GM12865 (cell line): ENCODE measurements around the gene CCNA2.

Experiments
- DNase-seq: peaks from one replicate; pipeline ENCODE4 v3.0.0; 2010; ENCODE audit warnings: low read depth
- H3K4me3 ChIP-seq: 2 replicates; pipeline ENCODE4 v1.5.1; 2011; ENCODE audit warnings: mild to moderate bottlenecking, low read depth, low read length, control low read depth
- TF ChIP-seq, protein P1 (sequence below): IDR thresholded peaks from 2 replicates; pipeline ENCODE4 v1.5.1; 2011; ENCODE audit warnings: low read length, control low read depth, low read depth, inconsistent platforms; ENCODE audit not compliant: insufficient read depth; ENCODE audit errors: missing control alignments

Gene CCNA2

DNA sequence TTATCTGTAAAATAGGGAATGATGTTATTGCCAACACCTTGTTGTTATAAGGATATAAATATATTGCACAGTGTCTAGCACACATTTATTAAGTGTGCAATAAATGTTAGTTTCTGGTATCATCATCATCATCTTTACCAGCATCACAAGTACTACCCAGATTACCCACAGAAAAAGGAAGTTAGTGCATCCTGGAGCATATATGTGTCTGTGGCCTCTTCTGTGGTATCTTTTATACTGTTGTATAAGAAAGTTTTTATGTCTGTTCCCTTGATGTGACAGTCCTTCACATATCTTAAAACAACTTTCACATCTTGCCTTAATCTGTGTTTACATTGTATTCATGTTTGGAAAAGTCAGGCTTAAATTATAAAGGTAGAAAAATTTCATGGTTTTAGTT is 12.6 kb downstream of the CCNA2 start:
- TF ChIP-seq, protein P1, sequence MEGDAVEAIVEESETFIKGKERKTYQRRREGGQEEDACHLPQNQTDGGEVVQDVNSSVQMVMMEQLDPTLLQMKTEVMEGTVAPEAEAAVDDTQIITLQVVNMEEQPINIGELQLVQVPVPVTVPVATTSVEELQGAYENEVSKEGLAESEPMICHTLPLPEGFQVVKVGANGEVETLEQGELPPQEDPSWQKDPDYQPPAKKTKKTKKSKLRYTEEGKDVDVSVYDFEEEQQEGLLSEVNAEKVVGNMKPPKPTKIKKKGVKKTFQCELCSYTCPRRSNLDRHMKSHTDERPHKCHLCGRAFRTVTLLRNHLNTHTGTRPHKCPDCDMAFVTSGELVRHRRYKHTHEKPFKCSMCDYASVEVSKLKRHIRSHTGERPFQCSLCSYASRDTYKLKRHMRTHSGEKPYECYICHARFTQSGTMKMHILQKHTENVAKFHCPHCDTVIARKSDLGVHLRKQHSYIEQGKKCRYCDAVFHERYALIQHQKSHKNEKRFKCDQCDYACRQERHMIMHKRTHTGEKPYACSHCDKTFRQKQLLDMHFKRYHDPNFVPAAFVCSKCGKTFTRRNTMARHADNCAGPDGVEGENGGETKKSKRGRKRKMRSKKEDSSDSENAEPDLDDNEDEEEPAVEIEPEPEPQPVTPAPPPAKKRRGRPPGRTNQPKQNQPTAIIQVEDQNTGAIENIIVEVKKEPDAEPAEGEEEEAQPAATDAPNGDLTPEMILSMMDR, result no peak
- H3K4me3 ChIP-seq, result no peak overlapping the region
- no peak for DNase-seq

DNA sequence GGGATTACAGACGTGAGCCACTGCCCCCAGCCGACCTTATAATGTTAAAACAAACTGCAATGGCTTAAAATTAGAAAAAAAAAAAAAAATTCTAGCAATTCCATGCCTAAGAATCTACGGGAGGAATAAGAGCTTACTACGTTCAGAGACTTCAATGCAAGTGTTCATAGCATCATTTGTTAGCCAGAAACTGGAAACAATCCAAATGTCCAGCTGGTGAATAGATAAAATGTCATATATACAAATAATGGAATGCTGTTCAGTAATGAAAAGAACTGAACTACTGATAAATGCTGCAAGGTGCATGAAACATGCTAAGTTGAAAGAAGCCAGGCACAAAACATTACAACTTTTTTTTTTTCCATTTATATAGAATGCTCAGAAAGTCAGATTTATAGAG is 17.3 kb downstream of the CCNA2 start:
- no peak for DNase-seq
- H3K4me3 ChIP-seq, result no peak overlapping the region
- TF ChIP-seq, protein P1, result no peak

DNA sequence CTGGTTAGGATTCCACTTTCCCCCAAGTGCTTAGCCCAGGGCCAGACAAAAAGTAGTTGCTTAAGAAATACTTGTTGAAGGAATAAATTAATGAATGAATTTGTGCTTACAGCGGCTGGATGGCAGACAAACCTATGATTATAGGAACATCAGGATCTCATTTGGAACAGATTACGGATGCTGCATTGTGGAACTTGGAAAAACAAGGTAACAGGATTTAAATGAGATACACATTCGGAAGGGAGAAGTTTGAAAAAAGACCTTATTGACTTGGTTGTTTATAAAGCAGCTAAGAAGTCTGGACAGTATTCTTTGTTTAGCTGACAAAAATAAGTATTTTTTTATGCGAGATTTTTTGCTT is 22.0 kb downstream of the CCNA2 start:
- DNase-seq, result no peak
- H3K4me3 ChIP-seq, result peak overlapping the region; percentile 96
- TF ChIP-seq, protein P1, result no peak

DNA sequence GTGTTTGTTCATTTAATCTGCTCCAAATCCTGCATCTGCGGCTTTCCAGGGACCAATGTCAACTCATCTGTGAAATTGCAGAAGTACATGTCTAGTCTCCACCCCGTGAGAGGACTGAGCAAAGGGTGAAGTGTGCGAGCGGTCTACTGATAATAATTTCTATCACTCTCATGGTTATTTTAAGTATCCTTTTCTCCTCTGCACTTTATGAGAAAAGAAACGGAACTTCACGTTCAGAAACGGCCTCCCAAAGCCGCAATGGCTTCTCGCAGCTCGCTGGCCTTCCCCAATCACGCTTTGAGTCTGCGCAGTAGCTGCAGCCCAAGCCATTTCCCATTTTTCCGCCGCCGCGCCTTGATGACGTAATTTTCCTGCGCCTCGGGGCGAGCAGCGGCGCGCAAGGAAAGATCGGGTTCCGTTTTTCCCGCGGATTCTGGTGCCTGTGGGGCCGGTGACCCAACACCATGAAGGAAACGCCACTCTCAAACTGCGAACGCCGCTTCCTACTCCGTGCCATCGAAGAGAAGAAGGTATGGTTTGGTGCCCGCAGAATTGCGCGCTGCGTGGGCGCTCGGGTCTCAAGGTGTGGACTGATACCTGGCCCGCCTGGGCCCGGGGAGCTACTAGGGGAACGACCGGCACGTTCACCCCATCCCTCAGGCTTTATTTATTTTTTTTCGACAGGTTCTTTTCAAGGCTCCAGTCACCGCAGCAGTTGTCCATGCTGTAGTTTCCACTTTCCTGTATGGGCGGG is 22.5 kb downstream of the CCNA2 start, which contains the start of gene EXOSC9:
TSS of gene EXOSC9 (plus strand) at position 363 of the 754 bp plus-strand sequence. CDS start at position 465, 102 bp downstream.
- TF ChIP-seq, protein P1, result no peak
- DNase-seq, result peak; percentile 97
- peak within 1 kb of the TSS; percentile 96 for H3K4me3 ChIP-seq

DNA sequence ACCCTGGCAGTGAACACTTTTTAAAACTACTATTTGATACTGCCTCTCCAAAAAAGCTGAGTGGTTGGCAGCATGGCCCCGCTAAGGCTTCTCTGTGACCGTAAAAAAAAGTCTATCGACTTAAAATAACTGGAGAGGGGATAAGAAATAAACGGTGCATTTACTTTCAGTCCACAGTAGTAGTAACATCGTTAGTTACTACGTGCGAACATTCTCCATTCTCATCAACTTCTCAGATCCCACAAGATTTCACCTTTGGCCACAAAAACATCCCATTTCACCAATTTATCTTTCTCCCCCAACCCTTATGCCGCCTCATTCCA is 23.1 kb downstream of the CCNA2 start:
- DNase-seq, result no peak
- peak overlapping the region; percentile 96 for H3K4me3 ChIP-seq
- TF ChIP-seq, protein P1, result no peak

DNA sequence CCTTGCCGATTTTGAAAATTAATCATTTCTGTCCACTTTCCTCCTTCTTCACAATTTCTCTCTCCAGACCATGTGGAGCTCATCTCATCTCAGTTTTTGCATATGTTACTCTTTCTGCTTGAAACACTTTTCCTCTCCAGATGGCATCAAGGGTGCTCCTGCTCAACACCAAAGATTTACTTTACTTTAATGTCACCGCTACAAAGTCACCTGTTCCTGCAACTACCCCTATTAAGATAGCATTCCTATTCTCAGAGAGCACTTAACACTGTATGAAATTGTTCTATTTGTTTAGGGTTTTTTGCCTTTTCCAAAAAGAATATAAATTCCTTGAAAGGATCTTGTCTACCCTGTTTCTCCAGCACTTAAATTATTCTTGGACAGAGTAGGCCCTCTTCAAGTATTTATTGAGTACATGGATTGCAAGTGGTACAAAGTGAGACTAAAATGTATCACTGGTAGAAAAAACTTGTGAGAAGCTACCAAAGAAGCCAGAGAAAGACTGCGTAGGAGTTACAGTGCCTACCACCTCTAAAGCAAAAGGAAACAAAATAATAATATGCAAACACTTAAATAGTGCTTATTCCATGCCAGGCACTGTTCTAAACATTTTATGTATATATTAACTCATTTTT is 23.7 kb downstream of the CCNA2 start:
- TF ChIP-seq, protein P1, result no peak
- DNase-seq, result no peak
- H3K4me3 ChIP-seq, result peak overlapping the region; percentile 96
